Prostate gland (tissue), 2 donors: ENCODE data around the gene SUDS3.

ENCODE experiments used
- POLR2A ChIP-seq: fragments of 450-650 bp; IDR thresholded peaks from one replicate; pipeline ENCODE4 v1.6.1; 2016; ENCODE audit warnings: antibody characterized with exemption, mild to moderate bottlenecking
- TF ChIP-seq, protein P1 (sequence below), 4 experiments: fragments of 200-600 bp in 2 of 4; fragments of 450-650 bp in 2 of 4; sonication (generic) in 2 of 4; IDR thresholded peaks; 1 replicate in 3 of 4; 2 replicates in 1 of 4; pipeline ENCODE4 v1.5.1; 2016 to 2019; ENCODE audit warnings: antibody characterized with exemption in 4 of 4, mild to moderate bottlenecking in 2 of 4, moderate library complexity in 2 of 4

DNA sequence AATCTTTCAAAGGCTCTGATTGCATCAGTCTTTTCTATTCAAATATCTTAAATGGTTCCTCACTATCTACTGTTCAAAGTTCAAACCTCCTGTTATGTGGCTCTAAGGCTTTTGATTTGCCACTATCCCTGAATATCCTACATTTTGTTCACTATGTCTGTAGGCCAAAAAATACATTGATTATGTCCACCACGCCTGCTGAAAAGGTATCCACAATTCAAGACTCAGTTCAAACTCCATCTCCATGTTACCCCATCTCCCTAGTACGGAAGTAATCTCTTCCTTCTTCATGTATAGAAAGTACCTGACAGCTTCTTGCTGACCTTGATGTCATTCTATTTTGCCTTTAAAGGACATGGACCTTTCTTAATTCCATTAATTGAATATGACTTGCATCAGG, 28.4 kb upstream of the SUDS3 start:
- TF ChIP-seq, protein P1, sequence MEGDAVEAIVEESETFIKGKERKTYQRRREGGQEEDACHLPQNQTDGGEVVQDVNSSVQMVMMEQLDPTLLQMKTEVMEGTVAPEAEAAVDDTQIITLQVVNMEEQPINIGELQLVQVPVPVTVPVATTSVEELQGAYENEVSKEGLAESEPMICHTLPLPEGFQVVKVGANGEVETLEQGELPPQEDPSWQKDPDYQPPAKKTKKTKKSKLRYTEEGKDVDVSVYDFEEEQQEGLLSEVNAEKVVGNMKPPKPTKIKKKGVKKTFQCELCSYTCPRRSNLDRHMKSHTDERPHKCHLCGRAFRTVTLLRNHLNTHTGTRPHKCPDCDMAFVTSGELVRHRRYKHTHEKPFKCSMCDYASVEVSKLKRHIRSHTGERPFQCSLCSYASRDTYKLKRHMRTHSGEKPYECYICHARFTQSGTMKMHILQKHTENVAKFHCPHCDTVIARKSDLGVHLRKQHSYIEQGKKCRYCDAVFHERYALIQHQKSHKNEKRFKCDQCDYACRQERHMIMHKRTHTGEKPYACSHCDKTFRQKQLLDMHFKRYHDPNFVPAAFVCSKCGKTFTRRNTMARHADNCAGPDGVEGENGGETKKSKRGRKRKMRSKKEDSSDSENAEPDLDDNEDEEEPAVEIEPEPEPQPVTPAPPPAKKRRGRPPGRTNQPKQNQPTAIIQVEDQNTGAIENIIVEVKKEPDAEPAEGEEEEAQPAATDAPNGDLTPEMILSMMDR (IDR thresholded peaks at IDR 0.05): no peak
- TF ChIP-seq POLR2A: no peak
